Nephron progenitor cell (in vitro differentiated cells): ENCODE results near the gene DFFB.

Source experiments
- DNase-seq: peaks from one replicate; pipeline ENCODE4 v3.0.0; 2021
- H3K27ac Mint-ChIP-seq: 2 replicates; pipeline ENCODE4 v1.8.0; 2021; ENCODE audit warnings: mild to moderate bottlenecking, moderate library complexity, mixed read lengths
- H3K27me3 Mint-ChIP-seq: 2 replicates; pipeline ENCODE4 v1.8.0; 2021; ENCODE audit warnings: mild to moderate bottlenecking, low read depth, mixed read lengths; ENCODE audit not compliant: poor library complexity
- H3K36me3 Mint-ChIP-seq: 2 replicates; pipeline ENCODE4 v1.8.0; 2021; ENCODE audit warnings: low read depth, mixed read lengths
- H3K4me1 Mint-ChIP-seq: 2 replicates; pipeline ENCODE4 v1.8.0; 2021; ENCODE audit warnings: mixed read lengths
- H3K4me3 Mint-ChIP-seq: 2 replicates; pipeline ENCODE4 v1.8.0; 2021; ENCODE audit warnings: mild to moderate bottlenecking, moderate library complexity, mixed read lengths
- H3K9me3 Mint-ChIP-seq: 2 replicates; pipeline ENCODE4 v1.8.0; 2021; ENCODE audit warnings: mild to moderate bottlenecking, moderate library complexity, mixed read lengths
- TF ChIP-seq, protein P1 (sequence below): fragments of 200-600 bp; sonication (generic); IDR thresholded peaks from 2 replicates; pipeline ENCODE4 v1.5.0; 2021; ENCODE audit warnings: antibody characterized with exemption

Gene DFFB

GRCh38 chr1:3837200-3837599, 20.1 kb upstream of the DFFB start:
- H3K36me3 Mint-ChIP-seq: peaks cover 70% of the 10 kb centered on the region
- no peak overlapping the region for H3K4me3 Mint-ChIP-seq
- H3K27ac Mint-ChIP-seq: no peak overlapping the region

GRCh38 chr1:3837685-3838084, 19.6 kb upstream of the DFFB start:
- Mint-ChIP-seq H3K36me3 (peaks cover 71% of the 10 kb centered on the region), H3K9me3 (peaks cover 7% of the 10 kb centered on the region), H3K4me3 (no peak overlapping the region), H3K27ac (no peak overlapping the region), H3K4me1 (peaks cover 4% of the 10 kb centered on the region), H3K27me3 (no peaks in the 10 kb centered on the region)
- TF ChIP-seq, protein P1, sequence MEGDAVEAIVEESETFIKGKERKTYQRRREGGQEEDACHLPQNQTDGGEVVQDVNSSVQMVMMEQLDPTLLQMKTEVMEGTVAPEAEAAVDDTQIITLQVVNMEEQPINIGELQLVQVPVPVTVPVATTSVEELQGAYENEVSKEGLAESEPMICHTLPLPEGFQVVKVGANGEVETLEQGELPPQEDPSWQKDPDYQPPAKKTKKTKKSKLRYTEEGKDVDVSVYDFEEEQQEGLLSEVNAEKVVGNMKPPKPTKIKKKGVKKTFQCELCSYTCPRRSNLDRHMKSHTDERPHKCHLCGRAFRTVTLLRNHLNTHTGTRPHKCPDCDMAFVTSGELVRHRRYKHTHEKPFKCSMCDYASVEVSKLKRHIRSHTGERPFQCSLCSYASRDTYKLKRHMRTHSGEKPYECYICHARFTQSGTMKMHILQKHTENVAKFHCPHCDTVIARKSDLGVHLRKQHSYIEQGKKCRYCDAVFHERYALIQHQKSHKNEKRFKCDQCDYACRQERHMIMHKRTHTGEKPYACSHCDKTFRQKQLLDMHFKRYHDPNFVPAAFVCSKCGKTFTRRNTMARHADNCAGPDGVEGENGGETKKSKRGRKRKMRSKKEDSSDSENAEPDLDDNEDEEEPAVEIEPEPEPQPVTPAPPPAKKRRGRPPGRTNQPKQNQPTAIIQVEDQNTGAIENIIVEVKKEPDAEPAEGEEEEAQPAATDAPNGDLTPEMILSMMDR: no peak
- DNase-seq: no peak

More at GRCh38 chr1:3837200-3837599, 20.1 kb upstream of the DFFB start:
- TF ChIP-seq, protein P1: no peak
- H3K4me1 Mint-ChIP-seq: peaks cover 4% of the 10 kb centered on the region
- peaks cover 7% of the 10 kb centered on the region for H3K9me3 Mint-ChIP-seq
- H3K27me3 Mint-ChIP-seq: no peaks in the 10 kb centered on the region
- no peak for DNase-seq

- no peak for DNase-seq
- Mint-ChIP-seq H3K4me3 (no peak overlapping the region), H3K9me3 (peaks cover 7% of the 10 kb centered on the region), H3K27me3 (no peaks in the 10 kb centered on the region), H3K27ac (no peak overlapping the region), H3K4me1 (peaks cover 4% of the 10 kb centered on the region), H3K36me3 (peaks cover 73% of the 10 kb centered on the region)
- TF ChIP-seq, protein P1: no peak
Measured at GRCh38 chr1:3838788-3839187, 18.5 kb upstream of the DFFB start.

DNA sequence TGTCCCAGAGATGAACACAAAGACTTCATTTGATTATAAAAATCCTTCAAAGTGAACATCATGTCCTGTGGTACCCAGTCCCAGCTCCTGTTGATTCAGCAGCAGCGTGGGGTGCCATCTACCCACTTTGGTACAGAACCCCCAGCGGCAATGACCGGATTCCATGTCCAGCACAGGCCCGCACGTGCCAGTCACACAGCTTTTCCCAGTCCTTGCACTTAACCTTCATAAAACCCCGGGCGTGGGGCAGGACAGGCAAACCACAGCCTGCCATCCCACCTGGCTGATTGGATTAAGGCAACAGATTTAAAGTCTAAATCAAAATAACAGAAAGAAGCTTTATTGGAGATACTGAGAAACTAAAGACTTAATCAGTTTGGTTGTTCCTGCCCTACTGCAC, 15.8 kb upstream of the DFFB start:
- H3K27ac Mint-ChIP-seq: peak overlapping the region; percentile 68

GRCh38 chr1:3842912-3843311, 14.4 kb upstream of the DFFB start:
- no peaks in the 10 kb centered on the region for H3K27me3 Mint-ChIP-seq
- H3K4me1 Mint-ChIP-seq: peaks cover 9% of the 10 kb centered on the region
- TF ChIP-seq, protein P1: no peak
- H3K36me3 Mint-ChIP-seq: peaks cover 61% of the 10 kb centered on the region
- H3K27ac Mint-ChIP-seq: no peak overlapping the region
- no peaks in the 10 kb centered on the region for H3K9me3 Mint-ChIP-seq
- no peak for DNase-seq
- no peak overlapping the region for H3K4me3 Mint-ChIP-seq

More for the DNA sequence above, 15.8 kb upstream of the DFFB start:
- Mint-ChIP-seq H3K4me3 (no peak overlapping the region), H3K27me3 (no peaks in the 10 kb centered on the region), H3K9me3 (peaks cover 7% of the 10 kb centered on the region), H3K36me3 (peaks cover 61% of the 10 kb centered on the region), H3K4me1 (peaks cover 5% of the 10 kb centered on the region)
- TF ChIP-seq, protein P1: no peak
- DNase-seq: no peak

- DNase-seq: no peak
- no peak overlapping the region for H3K4me3 Mint-ChIP-seq
- peaks cover 47% of the 10 kb centered on the region for H3K36me3 Mint-ChIP-seq
- H3K9me3 Mint-ChIP-seq: no peaks in the 10 kb centered on the region
- H3K27me3 Mint-ChIP-seq: no peaks in the 10 kb centered on the region
- no peak overlapping the region for H3K27ac Mint-ChIP-seq
- TF ChIP-seq, protein P1: no peak
- peaks cover 5% of the 10 kb centered on the region for H3K4me1 Mint-ChIP-seq
Measured at GRCh38 chr1:3846541-3846940, 10.7 kb upstream of the DFFB start.
